ENCODE measurements around the gene FOXJ3.

GRCh38 chr1:42298520-42298919 lies 36.5 kb downstream of the FOXJ3 start:
- TF ChIP-seq EZH2 (IDR thresholded peaks at IDR 0.05) = no peak
- TF ChIP-seq POLR2AphosphoS5 (IDR thresholded peaks at IDR 0.05; ENCODE audit: borderline replicate concordance, low read depth, low read length) = no peak
